GM18508 (cell line): ENCODE results near the gene ATF4.

Experiments used
- ATAC-seq: cut with Tn5 transposase; IDR thresholded peaks from one replicate; pipeline ENCODE4 v1.9.1; 2021; ENCODE audit warnings: moderate number of reproducible peaks; ENCODE audit not compliant: insufficient read depth, unreplicated experiment

Gene ATF4

GRCh38 chr22:39554151-39554550, 33.8 kb downstream of the ATF4 start:
- no peak for ATAC-seq

GRCh38 chr22:39556970-39557841, 36.8 kb downstream of the ATF4 start:
- no peak for ATAC-seq

- no peak for ATAC-seq
Observed at GRCh38 chr22:39558254-39558727, 37.9 kb downstream of the ATF4 start.

GRCh38 chr22:39558950-39559349, 38.6 kb downstream of the ATF4 start:
- ATAC-seq = no peak

- ATAC-seq = no peak
Observed at GRCh38 chr22:39559456-39560105, 39.2 kb downstream of the ATF4 start.

GRCh38 chr22:39560127-39560526, 39.8 kb downstream of the ATF4 start:
- no peak for ATAC-seq

- no peak for ATAC-seq
Observed at GRCh38 chr22:39562839-39563489, 42.6 kb downstream of the ATF4 start.

- ATAC-seq = no peak
Observed at GRCh38 chr22:39563571-39564428, 43.4 kb downstream of the ATF4 start.

GRCh38 chr22:39565414-39565944, 45.1 kb downstream of the ATF4 start:
- ATAC-seq = no peak

GRCh38 chr22:39567135-39567946, 47.0 kb downstream of the ATF4 start:
- no peak for ATAC-seq

GRCh38 chr22:39568278-39568981, 48.1 kb downstream of the ATF4 start:
- ATAC-seq = no peak

GRCh38 chr22:39569066-39569465, 48.7 kb downstream of the ATF4 start:
- ATAC-seq = no peak

- ATAC-seq = no peak
Observed at GRCh38 chr22:39570226-39570625, 49.9 kb downstream of the ATF4 start.

- ATAC-seq = no peak
Observed at GRCh38 chr22:39570665-39571064, 50.3 kb downstream of the ATF4 start, which contains the start of gene CACNA1I. TSS of gene CACNA1I (plus strand) at chr22:39570753. CDS start at chr22:39570753, 0 bp downstream.

GRCh38 chr22:39571538-39571937, 51.2 kb downstream of the ATF4 start:
- no peak for ATAC-seq
